Prostate gland (tissue), 2 donors: Measurements from ENCODE around the gene GSKIP. TPM values are rescaled to one million over a fixed set of nuclear protein-coding genes. Genes with fewer than 3 reads are reported as not detected.

ENCODE experiments used
- DNase-seq: peaks from one replicate; pipeline ENCODE4 v3.0.0-alpha.2; 2019; ENCODE audit warnings: low spot score
- H3K27ac ChIP-seq, 2 donors: fragments of 200-600 bp; sonication (generic); 2 replicates each; pipeline ENCODE4 v1.5.1; 2017 to 2019
- H3K27me3 ChIP-seq: fragments of 200-600 bp; sonication (generic); replicated peaks from 2 replicates; pipeline ENCODE4 v1.5.1; 2019; ENCODE audit not compliant: insufficient read depth
- H3K36me3 ChIP-seq, 2 donors: fragments of 200-600 bp; sonication (generic); 1 replicate in 1 of 2; 2 replicates in 1 of 2; pipeline versions ENCODE4 v1.5.1 to v1.8.1; 2017 to 2019
- H3K4me1 ChIP-seq: fragments of 200-600 bp; sonication (generic); replicated peaks from 2 replicates; pipeline ENCODE4 v1.5.1; 2019
- H3K4me3 ChIP-seq, 2 donors: fragments of 200-600 bp; sonication (generic); 2 replicates each; pipeline ENCODE4 v1.5.1; 2017 to 2019
- H3K9me3 ChIP-seq: fragments of 200-600 bp; sonication (generic); 2 replicates; pipeline ENCODE4 v1.5.1; 2017
- CTCF ChIP-seq, 4 experiments: fragments of 200-600 bp in 2 of 4; fragments of 450-650 bp in 2 of 4; sonication (generic) in 2 of 4; IDR thresholded peaks; 1 replicate in 3 of 4; 2 replicates in 1 of 4; pipeline ENCODE4 v1.5.1; 2016 to 2019; ENCODE audit warnings: antibody characterized with exemption in 4 of 4, mild to moderate bottlenecking in 2 of 4, moderate library complexity in 2 of 4
- POLR2A ChIP-seq: fragments of 450-650 bp; IDR thresholded peaks from one replicate; pipeline ENCODE4 v1.6.1; 2016; ENCODE audit warnings: antibody characterized with exemption, mild to moderate bottlenecking
- POLR2AphosphoS5 ChIP-seq: sonication (generic); formaldehyde crosslinking; IDR thresholded peaks from one replicate; pipeline ENCODE4 v1.6.1; 2017; ENCODE audit warnings: antibody characterized with exemption
- WGBS: methylation state at CpG from one replicate; pipeline ENCODE4 v1.1.5; 2018; 5-methylcytosine and 5-hydroxymethylcytosine counted together
- intact Hi-C: fragments of 100-400 bp; cut with DNase I; formaldehyde crosslinking; loops from one replicate; pipeline ENCODE4 v1.14.2; 2022
- total RNA-seq, 2 donors: library from RNA; depleted of rRNA; stranded (reverse); fragments of >200 nt; gene quantifications; one replicate each; pipeline ENCODE4 v1.1.0, GENCODE V29; 2016

GSKIP gene
- total RNA-seq, 2 donors from 2014 or later = 10.7 to 28.9 TPM

DNA sequence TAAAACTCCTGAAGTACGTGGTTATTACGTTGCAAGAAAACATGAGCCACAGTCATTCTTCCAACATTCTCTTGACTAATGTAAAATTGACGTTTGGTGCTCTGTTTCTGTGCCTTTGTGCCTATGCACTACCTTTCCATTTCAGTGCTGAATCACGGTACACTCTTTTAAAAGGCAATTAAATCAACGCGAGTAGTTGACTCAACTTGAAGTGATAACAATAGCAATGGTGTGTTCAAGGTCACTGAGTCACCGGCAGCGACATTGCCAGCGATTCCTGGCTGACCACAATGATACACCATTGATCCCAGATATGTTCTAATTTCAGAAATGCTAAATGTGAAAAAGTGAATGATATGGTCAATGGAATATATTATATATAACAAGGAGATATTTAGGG lies 46.4 kb downstream of the GSKIP start:
- H3K4me3 ChIP-seq = no peak overlapping the region
- no peak for DNase-seq
- 82% methylated on average over 9 of the region's 9 CpGs for WGBS
- no peaks in the 10 kb centered on the region for H3K27me3 ChIP-seq
- no peaks in the 10 kb centered on the region for H3K36me3 ChIP-seq
- H3K4me1 ChIP-seq = no peaks in the 10 kb centered on the region
- H3K9me3 ChIP-seq = no peaks in the 10 kb centered on the region
- intact Hi-C loops = no loop called here
- no peak for TF ChIP-seq CTCF (IDR thresholded peaks at IDR 0.05)
- H3K27ac ChIP-seq = no peak overlapping the region

DNA sequence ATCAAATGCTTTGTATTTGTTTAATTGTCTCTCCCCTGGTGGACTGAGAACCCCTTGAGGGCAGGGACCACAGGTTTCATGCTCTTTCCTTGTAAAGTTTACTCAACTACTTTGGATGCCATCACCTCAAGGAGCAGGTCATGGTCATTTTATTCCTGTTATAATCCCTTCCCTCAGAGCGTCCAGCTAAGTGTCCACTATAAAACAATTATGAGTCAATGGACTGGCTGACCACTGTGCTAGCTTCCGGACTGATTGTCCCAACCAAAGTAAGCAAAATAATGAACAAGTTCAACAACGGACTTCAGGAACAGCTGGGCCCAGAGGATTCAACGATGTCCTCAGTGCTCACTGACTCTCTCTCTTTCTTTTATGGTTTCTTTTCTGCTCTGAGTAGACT lies 46.8 kb downstream of the GSKIP start:
- no peaks in the 10 kb centered on the region for H3K9me3 ChIP-seq
- H3K27me3 ChIP-seq = no peaks in the 10 kb centered on the region
- DNase-seq = no peak
- intact Hi-C loops = no loop called here
- H3K27ac ChIP-seq = no peak overlapping the region
- H3K4me1 ChIP-seq = no peaks in the 10 kb centered on the region
- no peak overlapping the region for H3K4me3 ChIP-seq
- H3K36me3 ChIP-seq = no peaks in the 10 kb centered on the region
- no peak for TF ChIP-seq POLR2A
- no peak for TF ChIP-seq CTCF (IDR thresholded peaks at IDR 0.05)
- TF ChIP-seq POLR2AphosphoS5 = no peak
- 47% methylated on average over 4 of the region's 4 CpGs for WGBS

DNA sequence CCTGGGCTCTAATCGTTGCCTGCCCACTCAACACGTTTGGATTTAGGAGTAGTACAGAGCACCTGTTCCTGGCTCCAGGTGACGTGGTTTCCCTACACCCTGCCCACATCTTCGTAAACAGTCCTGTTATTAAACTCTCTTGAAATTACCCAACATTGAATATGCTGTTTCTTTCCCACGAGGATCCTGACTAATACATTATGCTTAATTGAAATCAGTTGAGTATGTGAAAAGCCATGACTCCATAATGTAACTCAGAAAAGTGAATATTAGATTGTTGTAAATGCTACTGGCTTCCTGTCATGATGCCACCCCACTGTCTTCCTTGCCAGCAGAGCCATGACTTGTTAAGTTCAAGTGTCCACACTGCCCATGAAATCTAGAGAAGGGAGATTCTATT lies 50.2 kb downstream of the GSKIP start:
- DNase-seq = no peak
- intact Hi-C loops = no loop called here
- no peak overlapping the region for H3K27ac ChIP-seq
- TF ChIP-seq POLR2A (no peak), CTCF (IDR thresholded peaks at IDR 0.05) (no peak), POLR2AphosphoS5 (no peak)
- H3K4me3 ChIP-seq = no peak overlapping the region
- no peaks in the 10 kb centered on the region for H3K9me3 ChIP-seq
- H3K4me1 ChIP-seq = no peaks in the 10 kb centered on the region
- 92% methylated on average over 5 of the region's 5 CpGs for WGBS
- H3K36me3 ChIP-seq = no peaks in the 10 kb centered on the region
- no peaks in the 10 kb centered on the region for H3K27me3 ChIP-seq

GRCh38 chr14:96415559-96415958 lies 52.2 kb downstream of the GSKIP start:
- no peaks in the 10 kb centered on the region for H3K36me3 ChIP-seq
- intact Hi-C loops = no loop called here
- H3K9me3 ChIP-seq = no peaks in the 10 kb centered on the region
- no peak overlapping the region for H3K4me3 ChIP-seq
- no peaks in the 10 kb centered on the region for H3K4me1 ChIP-seq
- H3K27ac ChIP-seq = no peak overlapping the region
- WGBS = 93% methylated on average over 2 of the region's 2 CpGs
- TF ChIP-seq POLR2A = no peak
- no peaks in the 10 kb centered on the region for H3K27me3 ChIP-seq
- DNase-seq = no peak

- WGBS = 81% methylated on average over 1 of the region's 1 CpG
- no peaks in the 10 kb centered on the region for H3K36me3 ChIP-seq
- no peaks in the 10 kb centered on the region for H3K27me3 ChIP-seq
- no peak overlapping the region for H3K27ac ChIP-seq
- no peaks in the 10 kb centered on the region for H3K9me3 ChIP-seq
- no peak overlapping the region for H3K4me3 ChIP-seq
- H3K4me1 ChIP-seq = no peaks in the 10 kb centered on the region
- intact Hi-C loops = no loop called here
- TF ChIP-seq POLR2A (no peak), POLR2AphosphoS5 (no peak), CTCF (IDR thresholded peaks at IDR 0.05) (no peak)
- no peak for DNase-seq
Measured at GRCh38 chr14:96416292-96416691, 53.0 kb downstream of the GSKIP start.
